ENCODE measurements around the gene KRTAP19-8.
A peak's percentile ranks its signal among the peaks of the same experiment; 100 is the strongest.

The KRTAP19-8 gene

GRCh38 chr21:30994932-30995331, 43.3 kb downstream of the KRTAP19-8 start:
- H3K4me2 ChIP-seq, result peak overlapping the region in 5 of 11 experiments; percentile 4 to 44 (median 35); a peak in 8 of 22 replicates
- H3K27ac ChIP-seq, result no peak overlapping the region
- H4K20me1 ChIP-seq, result no peaks in the 10 kb centered on the region
- H3K4me1 ChIP-seq, result peaks cover 0 to 22% (median 12%) of the 10 kb centered on the region in 10 experiments; a peak in 12 of 20 replicates
- no peaks in the 10 kb centered on the region for H3K9me3 ChIP-seq (replicated peaks in 1 of 11)
- H3K4me3 ChIP-seq, result no peak overlapping the region
- no peaks in the 10 kb centered on the region for H3K27me3 ChIP-seq
- TF ChIP-seq Cebpa-rat (IDR thresholded peaks at IDR 0.05), result no peak
- no peaks in the 10 kb centered on the region for H3K36me3 ChIP-seq
- H3K9ac ChIP-seq, result no peak overlapping the region

- no peak overlapping the region for H3K9ac ChIP-seq
- H3K9me3 ChIP-seq (replicated peaks in 1 of 11), result 0 out of 22 replicates have a peak, but pooled peaks cover 0 to 3% (median 0%) of the 10 kb centered on the region in 11 experiments
- H4K20me1 ChIP-seq, result no peaks in the 10 kb centered on the region
- H3K4me3 ChIP-seq, result no peak overlapping the region
- peaks cover 0 to 15% (median 6%) of the 10 kb centered on the region in 10 experiments; a peak in 11 of 20 replicates for H3K4me1 ChIP-seq
- H3K36me3 ChIP-seq, result no peaks in the 10 kb centered on the region
- no peak overlapping the region for H3K27ac ChIP-seq
- no peaks in the 10 kb centered on the region for H3K27me3 ChIP-seq
- no peak overlapping the region for H3K4me2 ChIP-seq
- no peak for TF ChIP-seq Cebpa-rat (IDR thresholded peaks at IDR 0.05)
Measured at GRCh38 chr21:30990514-30991262, 47.6 kb downstream of the KRTAP19-8 start.

GRCh38 chr21:30988706-30989105, 49.6 kb downstream of the KRTAP19-8 start:
- TF ChIP-seq Cebpa-rat (IDR thresholded peaks at IDR 0.05), result no peak
- Histone ChIP-seq H3K27me3 (no peaks in the 10 kb centered on the region), H3K4me2 (no peak overlapping the region), H3K4me3 (no peak overlapping the region), H3K9ac (no peak overlapping the region), H4K20me1 (no peaks in the 10 kb centered on the region), H3K27ac (no peak overlapping the region), H3K36me3 (no peaks in the 10 kb centered on the region), H3K4me1 (peaks cover 0 to 14% (median 0%) of the 10 kb centered on the region in 10 experiments; a peak in 4 of 20 replicates), H3K9me3 (replicated peaks in 1 of 11) (peaks cover 0 to 12% (median 5%) of the 10 kb centered on the region in 11 experiments; a peak in 5 of 22 replicates)

All from BLaER1 treated with 17β-estradiol and CSF1 and Interleukin-3, amounts not matched to agents 10 nM and 100 nM (cell line).